TTC549 (cell line): Measurements from ENCODE around the gene AURKAIP1.
"Not testable (repeated sequence)": the region's sequence is repeated elsewhere in the genome, so short reads cannot be mapped to it uniquely, and the experiment has no call there.

Experiments
- FAIRE-seq: peaks from 2 replicates; lab custom pipeline; 2012; peaks lifted over from hg19 to GRCh38; lab: Jason Lieb, UNC

Gene AURKAIP1

GRCh38 chr1:1385339-1385738 lies 10.3 kb upstream of the AURKAIP1 start:
- FAIRE-seq, result not testable (repeated sequence)

GRCh38 chr1:1381294-1381693 lies 6.3 kb upstream of the AURKAIP1 start:
- no peak for FAIRE-seq

- no peak for FAIRE-seq
Measured at GRCh38 chr1:1380860-1381259, 5.9 kb upstream of the AURKAIP1 start.

GRCh38 chr1:1377540-1378205 lies 2.7 kb upstream of the AURKAIP1 start:
- no peak for FAIRE-seq

GRCh38 chr1:1376551-1377226 lies 1.7 kb upstream of the AURKAIP1 start:
- no peak for FAIRE-seq

GRCh38 chr1:1374589-1374928 lies 448 bp downstream of the AURKAIP1 start:
- no peak for FAIRE-seq

- FAIRE-seq, result no peak
Measured at GRCh38 chr1:1373815-1374588, 1.0 kb downstream of the AURKAIP1 start.

- no peak for FAIRE-seq
Measured at GRCh38 chr1:1373051-1373814, 1.8 kb downstream of the AURKAIP1 start.

GRCh38 chr1:1371746-1372711 lies 3.0 kb downstream of the AURKAIP1 start:
- no peak for FAIRE-seq

- FAIRE-seq, result no peak
Measured at GRCh38 chr1:1371364-1371745, 3.7 kb downstream of the AURKAIP1 start.

GRCh38 chr1:1370771-1371300 lies 4.2 kb downstream of the AURKAIP1 start:
- no peak for FAIRE-seq

- FAIRE-seq, result not testable (repeated sequence)
Measured at GRCh38 chr1:1370094-1370493, 4.9 kb downstream of the AURKAIP1 start.

GRCh38 chr1:1367315-1367714 lies 7.7 kb downstream of the AURKAIP1 start:
- no peak for FAIRE-seq

- no peak for FAIRE-seq
Measured at GRCh38 chr1:1366699-1367066, 8.3 kb downstream of the AURKAIP1 start.

GRCh38 chr1:1365875-1366698 lies 8.9 kb downstream of the AURKAIP1 start:
- FAIRE-seq, result no peak

- FAIRE-seq, result no peak
Measured at GRCh38 chr1:1364266-1364665, 10.7 kb downstream of the AURKAIP1 start.

- no peak for FAIRE-seq
Measured at GRCh38 chr1:1361982-1362423, 13.0 kb downstream of the AURKAIP1 start.

- no peak for FAIRE-seq
Measured at GRCh38 chr1:1361233-1361981, 13.6 kb downstream of the AURKAIP1 start.

- no peak for FAIRE-seq
Measured at GRCh38 chr1:1360506-1361169, 14.4 kb downstream of the AURKAIP1 start.
